ENCODE data around the gene GYS1.

GYS1 gene

GRCh38 chr19:48993175-48994034 is at the start of gene GYS1, which contains the start of gene RUVBL2 (continued):
- peak; percentile 98 for TF ChIP-seq PRDM10 (tag by site-specific recombination; IDR thresholded peaks at IDR 0.05)
- TF ChIP-seq ZNF692 (tag by site-specific recombination; IDR thresholded peaks at IDR 0.05) = peak; percentile 74
- TF ChIP-seq SP2 (tag by site-specific recombination; IDR thresholded peaks at IDR 0.05) = peak; percentile 98
- TF ChIP-seq ZNF350 (tag by site-specific recombination; IDR thresholded peaks at IDR 0.05) = no peak
- TF ChIP-seq ZNF624 (tag by site-specific recombination; IDR thresholded peaks at IDR 0.05) = no peak
- TF ChIP-seq YY1 (tag by site-specific recombination; IDR thresholded peaks at IDR 0.05) = no peak; the same call in 1 of the 2 replicates
- no peak for TF ChIP-seq ZBTB1 (tag by site-specific recombination; IDR thresholded peaks at IDR 0.05)
- TF ChIP-seq HOXA7 (CRISPR knock-in tag; IDR thresholded peaks at IDR 0.05; ENCODE audit: borderline replicate concordance) = no peak
- peak; percentile 77 for TF ChIP-seq ZXDB (tag by site-specific recombination; IDR thresholded peaks at IDR 0.05)
- TF ChIP-seq SETDB1 (IDR thresholded peaks at IDR 0.05; ENCODE audit: insufficient read length, low read length) = no peak
- TF ChIP-seq ZSCAN5A (tag by site-specific recombination; IDR thresholded peaks at IDR 0.05) = no peak
- TF ChIP-seq ZNF157 (tag by site-specific recombination; IDR thresholded peaks at IDR 0.05) = no peak
- no peak; the same call in 1 of the 2 replicates for TF ChIP-seq ZNF24 (tag by site-specific recombination; IDR thresholded peaks at IDR 0.05)
- no peak for TF ChIP-seq SCRT1 (tag by site-specific recombination; IDR thresholded peaks at IDR 0.05; ENCODE audit: borderline replicate concordance)
- no peak for TF ChIP-seq ZNF654 (tag by site-specific recombination; IDR thresholded peaks at IDR 0.05; ENCODE audit: low read depth)
- TF ChIP-seq ZNF623 (tag by site-specific recombination; IDR thresholded peaks at IDR 0.05) = no peak
- no peak for TF ChIP-seq ZNF610 (tag by site-specific recombination; IDR thresholded peaks at IDR 0.05; ENCODE audit: borderline replicate concordance)
- 0 out of 2 replicates have a peak, but pooled peaks have one; percentile 46 for TF ChIP-seq PBX3 (CRISPR knock-in tag; IDR thresholded peaks at IDR 0.05)
- TF ChIP-seq ZNF148 (tag by site-specific recombination; IDR thresholded peaks at IDR 0.05; ENCODE audit: borderline replicate concordance) = 0 out of 2 replicates have a peak, but pooled peaks have one; percentile 30
- TF ChIP-seq GLIS1 (tag by site-specific recombination; IDR thresholded peaks at IDR 0.05) = peak; percentile 58
- no peak for TF ChIP-seq ZNF19 (tag by site-specific recombination; IDR thresholded peaks at IDR 0.05; ENCODE audit: low read depth)
- TF ChIP-seq SP7 (tag by site-specific recombination; IDR thresholded peaks at IDR 0.05) = peak; percentile 54; the same call in 1 of the 2 replicates
- TF ChIP-seq ZBTB6 (tag by site-specific recombination; IDR thresholded peaks at IDR 0.05) = no peak
- peak; percentile 16 for TF ChIP-seq ZBTB26 (tag by site-specific recombination; optimal IDR thresholded peaks at IDR 0.05)
- no peak for TF ChIP-seq ZNF580 (tag by site-specific recombination; IDR thresholded peaks at IDR 0.05)
- TF ChIP-seq ZBTB21 (tag by site-specific recombination; IDR thresholded peaks at IDR 0.05) = no peak

Measured in HEK293 (cell line).